T follicular helper cell (primary cell): Measurements from ENCODE around the gene SEMA3C.

ENCODE experiments used
- DNase-seq: peaks from one replicate; pipeline ENCODE4 v3.0.0-alpha.2; 2020; ENCODE audit warnings: low read depth

SEMA3C gene

GRCh38 chr7:80885757-80886156 lies 33.1 kb downstream of the SEMA3C start:
- DNase-seq, result no peak

GRCh38 chr7:80884511-80885195 lies 34.2 kb downstream of the SEMA3C start:
- DNase-seq, result no peak

GRCh38 chr7:80883154-80884025 lies 35.5 kb downstream of the SEMA3C start:
- DNase-seq, result no peak

- DNase-seq, result no peak
Observed at GRCh38 chr7:80882213-80882801, 36.5 kb downstream of the SEMA3C start.

- no peak for DNase-seq
Observed at GRCh38 chr7:80881351-80881900, 37.4 kb downstream of the SEMA3C start.

GRCh38 chr7:80879849-80880248 lies 39.0 kb downstream of the SEMA3C start:
- no peak for DNase-seq

GRCh38 chr7:80876894-80877414 lies 41.9 kb downstream of the SEMA3C start:
- no peak for DNase-seq

GRCh38 chr7:80875537-80876120 lies 43.2 kb downstream of the SEMA3C start:
- no peak for DNase-seq

GRCh38 chr7:80873140-80873539 lies 45.7 kb downstream of the SEMA3C start:
- no peak for DNase-seq

GRCh38 chr7:80871228-80871627 lies 47.6 kb downstream of the SEMA3C start:
- DNase-seq, result no peak

- no peak for DNase-seq
Observed at GRCh38 chr7:80870813-80871212, 48.0 kb downstream of the SEMA3C start.

- DNase-seq, result no peak
Observed at GRCh38 chr7:80869821-80870751, 48.8 kb downstream of the SEMA3C start.

GRCh38 chr7:80869106-80869784 lies 49.6 kb downstream of the SEMA3C start:
- DNase-seq, result no peak

- DNase-seq, result no peak
Observed at GRCh38 chr7:80868566-80868965, 50.3 kb downstream of the SEMA3C start.

- DNase-seq, result no peak
Observed at GRCh38 chr7:80860554-80860953, 58.3 kb downstream of the SEMA3C start.

GRCh38 chr7:80859272-80859970 lies 59.4 kb downstream of the SEMA3C start:
- no peak for DNase-seq

GRCh38 chr7:80858141-80858903 lies 60.5 kb downstream of the SEMA3C start:
- DNase-seq, result no peak

- no peak for DNase-seq
Observed at GRCh38 chr7:80856769-80857168, 62.1 kb downstream of the SEMA3C start.
